GM12878 (cell line): ENCODE data around the gene ZBTB34. TPM values are rescaled to one million over a fixed set of nuclear protein-coding genes. Genes with fewer than 3 reads are reported as not detected.

Source experiments
- BHLHE40 ChIP-seq, 2 experiments: fragments of 450-650 bp in 1 of 2; IDR thresholded peaks; 2 replicates each; pipeline ENCODE4 v1.6.1; 2011 to 2017; ENCODE audit warnings: low read depth in 2 of 2, borderline replicate concordance in 1 of 2, improper control_type of control experiment in 1 of 2, low read length in 1 of 2, mild to moderate bottlenecking in 1 of 2
- CREB1 ChIP-seq: IDR thresholded peaks from 2 replicates; pipeline ENCODE4 v1.6.1; 2012; ENCODE audit warnings: low read depth, mild to moderate bottlenecking, inconsistent platforms
- FOS ChIP-seq: IDR thresholded peaks from 3 replicates; pipeline ENCODE4 v1.6.1; 2011; ENCODE audit warnings: borderline replicate concordance; ENCODE audit not compliant: insufficient read length; ENCODE audit errors: extremely low read depth
- JUND ChIP-seq: IDR thresholded peaks from 2 replicates; pipeline ENCODE4 v1.6.1; 2012; ENCODE audit warnings: low read depth, mild to moderate bottlenecking, low read length, improper control_type of control experiment, moderate library complexity
- KAT2A ChIP-seq: conservative IDR thresholded peaks from 2 replicates; pipeline ENCODE4 v1.6.1; 2011; ENCODE audit warnings: low read depth, low read length; ENCODE audit not compliant: control insufficient read depth
- NFIC ChIP-seq: IDR thresholded peaks from 2 replicates; pipeline ENCODE4 v1.6.1; 2012; ENCODE audit warnings: low read depth, mild to moderate bottlenecking, inconsistent platforms, low read length, moderate library complexity
- NRF1 ChIP-seq: conservative IDR thresholded peaks from 2 replicates; pipeline ENCODE4 v1.6.1; 2011; ENCODE audit warnings: mild to moderate bottlenecking, low read depth, low read length, improper control_type of control experiment
- RELA ChIP-seq: fragments of 450-650 bp; IDR thresholded peaks from 2 replicates; pipeline ENCODE4 v1.8.0; 2014; ENCODE audit warnings: borderline replicate concordance; ENCODE audit not compliant: partially characterized antibody
- SUZ12 ChIP-seq: fragments of 200-600 bp; sonication (generic); IDR thresholded peaks from one replicate; pipeline ENCODE4 v1.6.1; 2018; ENCODE audit warnings: antibody characterized with exemption, mild to moderate bottlenecking; ENCODE audit not compliant: unreplicated experiment
- TAF1 ChIP-seq: IDR thresholded peaks from 2 replicates; pipeline ENCODE4 v1.6.1; 2011; ENCODE audit warnings: mild to moderate bottlenecking, low read depth, low read length, borderline replicate concordance
- TCF12 ChIP-seq: IDR thresholded peaks from 2 replicates; pipeline ENCODE4 v1.6.1; 2011; ENCODE audit warnings: low read depth, mild to moderate bottlenecking, low read length
- ZBED1 ChIP-seq: IDR thresholded peaks from 2 replicates; pipeline ENCODE4 v1.6.1; 2016; ENCODE audit warnings: borderline replicate concordance
- ZNF217 ChIP-seq: fragments of 450-650 bp; IDR thresholded peaks from 2 replicates; pipeline ENCODE4 v1.6.1; 2017; ENCODE audit warnings: antibody characterized with exemption, mild to moderate bottlenecking
- ZZZ3 ChIP-seq: IDR thresholded peaks from 2 replicates; pipeline ENCODE4 v1.6.1; 2011; ENCODE audit warnings: low read depth; ENCODE audit not compliant: control insufficient read depth, insufficient read length
- polyA plus RNA-seq, 11 experiments: library from polyadenylated mRNA; depleted of rRNA in 4 of 11; unstranded in 6 of 11; stranded (reverse) in 5 of 11; fragments of >200 nt; fragmentation: Nextera tagmentation in 4 of 11; fragmentation: Illumina TruSeq in 1 of 11; extraction: Ambion mirVana in 4 of 11; extraction: Trizol in 1 of 11; gene quantifications; 1 replicate in 1 of 11; 2 replicates in 10 of 11; pipeline versions ENCODE4 v1.2.1 to v1.2.3, GENCODE V29; 2011 to 2016; ENCODE audit warnings: inconsistent platforms in 2 of 11, missing spikeins in 2 of 11, low read depth in 1 of 11
- total RNA-seq, 4 experiments: library from RNA; depleted of rRNA in 3 of 4; stranded (reverse); fragments of >200 nt in 3 of 4; fragmentation: Illumina TruSeq in 1 of 4; extraction: Trizol in 1 of 4; gene quantifications; 2 replicates each; pipeline versions ENCODE4 v1.2.1 to v1.2.3, GENCODE V29; 2013 to 2021
- TF ChIP-seq, protein P1 (sequence below): IDR thresholded peaks from 2 replicates; pipeline ENCODE4 v1.6.1; 2012; ENCODE audit warnings: low read depth, low read length, improper control_type of control experiment
- TF ChIP-seq, protein P2 (sequence below): IDR thresholded peaks from 2 replicates; pipeline ENCODE4 v1.6.1; 2011; ENCODE audit warnings: borderline replicate concordance, low read depth, mild to moderate bottlenecking, moderate library complexity, mixed read lengths, low read length; ENCODE audit not compliant: insufficient read depth; ENCODE audit errors: extremely low read length
- TF ChIP-seq, protein P3 (sequence below): fragments of 450-650 bp; formaldehyde crosslinking; IDR thresholded peaks from 2 replicates; pipeline ENCODE4 v1.4.0; 2020; ENCODE audit warnings: mild to moderate bottlenecking, moderate library complexity
- TF ChIP-seq, protein P4 (sequence below): IDR thresholded peaks from 2 replicates; pipeline ENCODE4 v1.6.1; 2012; ENCODE audit warnings: improper control_type of control experiment, low read depth, low read length; ENCODE audit not compliant: insufficient replicate concordance

The ZBTB34 gene
- total and polyA plus RNA-seq, 10 of the 15 experiments (the other 5 are each of a cell fraction or from before 2014, with no cell fraction given): 0.71 to 11.3 (median 3.8) TPM

DNA sequence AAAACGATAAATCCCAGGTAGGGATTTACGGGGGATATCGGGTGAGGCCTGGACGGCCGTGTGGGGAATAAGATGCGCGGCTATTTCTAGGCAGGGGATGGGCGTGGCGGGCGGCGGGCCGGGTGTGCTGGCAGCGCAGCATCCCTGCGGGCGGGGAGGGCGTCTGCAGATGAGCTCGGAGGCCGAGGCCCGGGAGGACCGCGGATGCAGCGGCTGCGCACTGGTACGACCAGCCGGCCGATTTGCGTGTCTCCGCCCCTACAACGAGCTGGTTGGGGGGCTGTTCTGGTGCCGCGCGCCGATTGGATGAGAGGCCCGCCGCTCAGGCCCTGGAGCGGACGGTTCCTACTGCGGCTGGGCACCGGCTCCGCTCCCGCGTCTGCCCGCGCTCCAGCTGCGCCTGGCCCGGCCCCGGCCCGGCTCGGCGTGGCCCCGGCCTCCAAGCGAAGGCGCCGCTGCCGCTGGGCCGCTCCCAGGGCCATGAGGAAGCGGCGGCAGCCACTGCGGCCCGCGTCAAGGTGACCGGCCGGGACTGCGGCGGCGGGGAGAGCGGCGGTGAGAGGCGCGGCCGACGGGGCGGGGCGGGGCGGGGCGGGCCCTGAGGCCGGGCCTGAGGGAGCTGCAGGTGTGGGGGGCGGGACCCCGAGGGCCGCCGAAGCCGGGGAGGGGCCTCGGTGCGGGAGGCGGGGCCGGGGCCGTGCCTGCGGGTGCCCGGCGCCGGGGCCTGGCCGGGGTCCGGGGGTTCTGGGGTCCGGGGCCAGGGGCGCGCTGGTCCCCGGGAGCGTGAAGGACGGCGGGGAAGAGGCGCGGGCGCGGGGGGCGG, 54.2 kb downstream of the ZBTB34 start, which contains the start of gene RALGPS1 (continued):
- TF ChIP-seq, protein P1, sequence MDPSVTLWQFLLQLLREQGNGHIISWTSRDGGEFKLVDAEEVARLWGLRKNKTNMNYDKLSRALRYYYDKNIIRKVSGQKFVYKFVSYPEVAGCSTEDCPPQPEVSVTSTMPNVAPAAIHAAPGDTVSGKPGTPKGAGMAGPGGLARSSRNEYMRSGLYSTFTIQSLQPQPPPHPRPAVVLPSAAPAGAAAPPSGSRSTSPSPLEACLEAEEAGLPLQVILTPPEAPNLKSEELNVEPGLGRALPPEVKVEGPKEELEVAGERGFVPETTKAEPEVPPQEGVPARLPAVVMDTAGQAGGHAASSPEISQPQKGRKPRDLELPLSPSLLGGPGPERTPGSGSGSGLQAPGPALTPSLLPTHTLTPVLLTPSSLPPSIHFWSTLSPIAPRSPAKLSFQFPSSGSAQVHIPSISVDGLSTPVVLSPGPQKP: no peak
- TF ChIP-seq ZBED1 (no peak), NFIC (no peak), RELA (no peak), TAF1 (no peak), ZNF217 (no peak; the same call in 1 of the 2 replicates), ZZZ3 (no peak), JUND (no peak), SUZ12 (no peak), TCF12 (0 out of 2 replicates have a peak, but pooled peaks have one; percentile 3), KAT2A (no peak), FOS (peak; percentile 61), BHLHE40 (IDR thresholded peaks at IDR 0.05; ENCODE audit: borderline replicate concordance in 1 of 2, low read depth in 2 of 2, low read length in 1 of 2) (peak in 1 of 2 experiments; percentile 67; a peak in 2 of 4 replicates), CREB1 (no peak; the same call in 1 of the 2 replicates), NRF1 (peak; percentile 54)
- TF ChIP-seq, protein P2, sequence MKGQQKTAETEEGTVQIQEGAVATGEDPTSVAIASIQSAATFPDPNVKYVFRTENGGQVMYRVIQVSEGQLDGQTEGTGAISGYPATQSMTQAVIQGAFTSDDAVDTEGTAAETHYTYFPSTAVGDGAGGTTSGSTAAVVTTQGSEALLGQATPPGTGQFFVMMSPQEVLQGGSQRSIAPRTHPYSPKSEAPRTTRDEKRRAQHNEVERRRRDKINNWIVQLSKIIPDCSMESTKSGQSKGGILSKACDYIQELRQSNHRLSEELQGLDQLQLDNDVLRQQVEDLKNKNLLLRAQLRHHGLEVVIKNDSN: no peak
- TF ChIP-seq, protein P3, sequence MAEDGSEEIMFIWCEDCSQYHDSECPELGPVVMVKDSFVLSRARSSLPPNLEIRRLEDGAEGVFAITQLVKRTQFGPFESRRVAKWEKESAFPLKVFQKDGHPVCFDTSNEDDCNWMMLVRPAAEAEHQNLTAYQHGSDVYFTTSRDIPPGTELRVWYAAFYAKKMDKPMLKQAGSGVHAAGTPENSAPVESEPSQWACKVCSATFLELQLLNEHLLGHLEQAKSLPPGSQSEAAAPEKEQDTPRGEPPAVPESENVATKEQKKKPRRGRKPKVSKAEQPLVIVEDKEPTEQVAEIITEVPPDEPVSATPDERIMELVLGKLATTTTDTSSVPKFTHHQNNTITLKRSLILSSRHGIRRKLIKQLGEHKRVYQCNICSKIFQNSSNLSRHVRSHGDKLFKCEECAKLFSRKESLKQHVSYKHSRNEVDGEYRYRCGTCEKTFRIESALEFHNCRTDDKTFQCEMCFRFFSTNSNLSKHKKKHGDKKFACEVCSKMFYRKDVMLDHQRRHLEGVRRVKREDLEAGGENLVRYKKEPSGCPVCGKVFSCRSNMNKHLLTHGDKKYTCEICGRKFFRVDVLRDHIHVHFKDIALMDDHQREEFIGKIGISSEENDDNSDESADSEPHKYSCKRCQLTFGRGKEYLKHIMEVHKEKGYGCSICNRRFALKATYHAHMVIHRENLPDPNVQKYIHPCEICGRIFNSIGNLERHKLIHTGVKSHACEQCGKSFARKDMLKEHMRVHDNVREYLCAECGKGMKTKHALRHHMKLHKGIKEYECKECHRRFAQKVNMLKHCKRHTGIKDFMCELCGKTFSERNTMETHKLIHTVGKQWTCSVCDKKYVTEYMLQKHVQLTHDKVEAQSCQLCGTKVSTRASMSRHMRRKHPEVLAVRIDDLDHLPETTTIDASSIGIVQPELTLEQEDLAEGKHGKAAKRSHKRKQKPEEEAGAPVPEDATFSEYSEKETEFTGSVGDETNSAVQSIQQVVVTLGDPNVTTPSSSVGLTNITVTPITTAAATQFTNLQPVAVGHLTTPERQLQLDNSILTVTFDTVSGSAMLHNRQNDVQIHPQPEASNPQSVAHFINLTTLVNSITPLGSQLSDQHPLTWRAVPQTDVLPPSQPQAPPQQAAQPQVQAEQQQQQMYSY (CRISPR knock-in tag): no peak
- TF ChIP-seq, protein P4, sequence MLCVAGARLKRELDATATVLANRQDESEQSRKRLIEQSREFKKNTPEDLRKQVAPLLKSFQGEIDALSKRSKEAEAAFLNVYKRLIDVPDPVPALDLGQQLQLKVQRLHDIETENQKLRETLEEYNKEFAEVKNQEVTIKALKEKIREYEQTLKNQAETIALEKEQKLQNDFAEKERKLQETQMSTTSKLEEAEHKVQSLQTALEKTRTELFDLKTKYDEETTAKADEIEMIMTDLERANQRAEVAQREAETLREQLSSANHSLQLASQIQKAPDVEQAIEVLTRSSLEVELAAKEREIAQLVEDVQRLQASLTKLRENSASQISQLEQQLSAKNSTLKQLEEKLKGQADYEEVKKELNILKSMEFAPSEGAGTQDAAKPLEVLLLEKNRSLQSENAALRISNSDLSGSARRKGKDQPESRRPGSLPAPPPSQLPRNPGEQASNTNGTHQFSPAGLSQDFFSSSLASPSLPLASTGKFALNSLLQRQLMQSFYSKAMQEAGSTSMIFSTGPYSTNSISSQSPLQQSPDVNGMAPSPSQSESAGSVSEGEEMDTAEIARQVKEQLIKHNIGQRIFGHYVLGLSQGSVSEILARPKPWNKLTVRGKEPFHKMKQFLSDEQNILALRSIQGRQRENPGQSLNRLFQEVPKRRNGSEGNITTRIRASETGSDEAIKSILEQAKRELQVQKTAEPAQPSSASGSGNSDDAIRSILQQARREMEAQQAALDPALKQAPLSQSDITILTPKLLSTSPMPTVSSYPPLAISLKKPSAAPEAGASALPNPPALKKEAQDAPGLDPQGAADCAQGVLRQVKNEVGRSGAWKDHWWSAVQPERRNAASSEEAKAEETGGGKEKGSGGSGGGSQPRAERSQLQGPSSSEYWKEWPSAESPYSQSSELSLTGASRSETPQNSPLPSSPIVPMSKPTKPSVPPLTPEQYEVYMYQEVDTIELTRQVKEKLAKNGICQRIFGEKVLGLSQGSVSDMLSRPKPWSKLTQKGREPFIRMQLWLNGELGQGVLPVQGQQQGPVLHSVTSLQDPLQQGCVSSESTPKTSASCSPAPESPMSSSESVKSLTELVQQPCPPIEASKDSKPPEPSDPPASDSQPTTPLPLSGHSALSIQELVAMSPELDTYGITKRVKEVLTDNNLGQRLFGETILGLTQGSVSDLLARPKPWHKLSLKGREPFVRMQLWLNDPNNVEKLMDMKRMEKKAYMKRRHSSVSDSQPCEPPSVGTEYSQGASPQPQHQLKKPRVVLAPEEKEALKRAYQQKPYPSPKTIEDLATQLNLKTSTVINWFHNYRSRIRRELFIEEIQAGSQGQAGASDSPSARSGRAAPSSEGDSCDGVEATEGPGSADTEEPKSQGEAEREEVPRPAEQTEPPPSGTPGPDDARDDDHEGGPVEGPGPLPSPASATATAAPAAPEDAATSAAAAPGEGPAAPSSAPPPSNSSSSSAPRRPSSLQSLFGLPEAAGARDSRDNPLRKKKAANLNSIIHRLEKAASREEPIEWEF: no peak
